K562 (cell line): ENCODE measurements around the gene PPP4R3A. TPM values are rescaled to one million over a fixed set of nuclear protein-coding genes. Genes with fewer than 3 reads are reported as not detected.

Source experiments
- ATAC-seq: fragments of 200-7000 bp; cut with Tn5 transposase; 3 replicates; pipeline ENCODE4 v1.9.1; 2020; ENCODE audit warnings: moderate library complexity
- BruUV-seq: library from RNA; stranded (reverse); fragments of 400-500 nt; replicated peaks from 2 replicates; lab custom pipeline; 2021; lab: Mats Ljungman, UMichigan
- CTCF ChIA-PET: fragments of 300-600 bp; formaldehyde crosslinking; extraction: SDS; loops from one replicate; lab custom pipeline; 2021; ENCODE audit warnings: low intra/inter-chr PET ratio; lab: Yijun Ruan, JAX
- POLR2A ChIA-PET: fragments of 300-600, 350-650 bp; sonication (Branson Sonifier 250); formaldehyde crosslinking; extraction: SDS; loops from one replicate; lab custom pipeline; 2021; ENCODE audit warnings: antibody characterized with exemption, inconsistent platforms; lab: Yijun Ruan, JAX
- DNase-seq, 4 experiments: peaks; one replicate each; pipeline versions ENCODE4 v3.0.0 to v3.0.0-alpha.2; 2011 to 2018; ENCODE audit warnings: low spot score in 3 of 4, mixed read lengths in 3 of 4; ENCODE audit errors: extremely low read depth in 1 of 4
- FAIRE-seq: peaks from 2 replicates; lab custom pipeline; 2011; peaks lifted over from hg19 to GRCh38; lab: Jason Lieb, UNC
- H2AFZ ChIP-seq: 2 replicates; pipeline ENCODE4 v1.6.0; 2011; ENCODE audit warnings: low read depth, low read length, control low read depth, inconsistent platforms
- H3K27ac ChIP-seq: fragments of 200-600 bp; 3 replicates; pipeline ENCODE4 v1.8.0; 2011; ENCODE audit warnings: low read depth, mild to moderate bottlenecking, control low read depth, inconsistent platforms, low read length, moderate library complexity, mixed read lengths; ENCODE audit errors: extremely low read depth
- H3K27me3 ChIP-seq, 2 experiments: fragments of 300-600 bp in 1 of 2; 2 replicates in 1 of 2; 3 replicates in 1 of 2; pipeline versions ENCODE4 v1.6.0 to v1.8.0; 2011; ENCODE audit warnings: inconsistent platforms in 2 of 2, low read length in 2 of 2, mild to moderate bottlenecking in 1 of 2, mixed read lengths in 1 of 2, moderate library complexity in 1 of 2; ENCODE audit not compliant: control insufficient read depth in 2 of 2, insufficient read depth in 2 of 2
- H3K36me3 ChIP-seq: fragments of 300-600 bp; 3 replicates; pipeline ENCODE4 v1.8.0; 2011; ENCODE audit warnings: mild to moderate bottlenecking, low read length, inconsistent platforms; ENCODE audit not compliant: control insufficient read depth, insufficient read depth
- H3K4me1 ChIP-seq, 2 experiments: fragments of 200-600 bp in 1 of 2; replicated peaks in 1 of 2; 2 replicates in 1 of 2; 3 replicates in 1 of 2; pipeline versions ENCODE4 v1.5.1 to v1.8.0; 2011; ENCODE audit warnings: inconsistent platforms in 2 of 2, low read length in 2 of 2, mild to moderate bottlenecking in 1 of 2, mixed read lengths in 1 of 2, moderate library complexity in 1 of 2; ENCODE audit not compliant: control insufficient read depth in 2 of 2, insufficient read depth in 2 of 2
- H3K4me2 ChIP-seq: 2 replicates; pipeline ENCODE4 v1.6.1; 2011; ENCODE audit warnings: low read length, control low read depth, inconsistent platforms, mixed read lengths; ENCODE audit not compliant: insufficient read depth
- H3K4me3 ChIP-seq: fragments of 200-600 bp; sonication (generic), shearing (Covaris generic); 2 replicates; pipeline ENCODE4 v1.5.1; 2016; ENCODE audit warnings: control low read depth, inconsistent platforms
- H3K79me2 ChIP-seq: fragments of 200-600 bp; 3 replicates; pipeline ENCODE4 v1.8.0; 2011; ENCODE audit warnings: low read length, inconsistent platforms; ENCODE audit not compliant: control insufficient read depth, insufficient read depth
- H3K9ac ChIP-seq, 2 experiments: 2 replicates each; pipeline versions ENCODE4 v1.6.0 to v1.6.1; 2011; ENCODE audit warnings: low read depth in 2 of 2, low read length in 2 of 2, control low read depth in 1 of 2, inconsistent platforms in 1 of 2, mild to moderate bottlenecking in 1 of 2, mixed read lengths in 1 of 2; ENCODE audit not compliant: insufficient read depth in 1 of 2
- H3K9me1 ChIP-seq: one replicate; pipeline ENCODE4 v1.6.0; 2011; ENCODE audit warnings: inconsistent platforms, mild to moderate bottlenecking, low read length, moderate library complexity; ENCODE audit not compliant: control insufficient read depth, insufficient read depth
- H3K9me3 ChIP-seq: replicated peaks from 2 replicates; pipeline ENCODE4 v1.5.1; 2011; ENCODE audit warnings: low read depth, low read length, inconsistent platforms; ENCODE audit not compliant: control insufficient read depth, insufficient read depth
- H4K20me1 ChIP-seq: replicated peaks from 2 replicates; pipeline ENCODE4 v1.6.1; 2011; ENCODE audit warnings: low read length, inconsistent platforms, mixed read lengths; ENCODE audit not compliant: control insufficient read depth, insufficient read depth
- AFF4 ChIP-seq: sonication (generic); formaldehyde crosslinking; IDR thresholded peaks from 2 replicates; pipeline ENCODE4 v1.8.0; 2023; ENCODE audit warnings: mild to moderate bottlenecking, missing genetic modification reagents
- ARHGAP35 ChIP-seq: fragments of 450-650 bp; IDR thresholded peaks from 2 replicates; pipeline ENCODE4 v1.6.1; 2018; ENCODE audit not compliant: partially characterized antibody
- CBX1 ChIP-seq: sonication (generic); IDR thresholded peaks from 2 replicates; pipeline ENCODE4 v1.6.1; 2016; ENCODE audit warnings: antibody characterized with exemption, low read depth, mild to moderate bottlenecking
- CREM ChIP-seq: IDR thresholded peaks from 2 replicates; pipeline ENCODE4 v1.6.1; 2014; ENCODE audit warnings: antibody characterized with exemption, low read depth
- HDAC3 ChIP-seq: fragments of 450-650 bp; IDR thresholded peaks from 2 replicates; pipeline ENCODE4 v1.6.1; 2018; ENCODE audit warnings: borderline replicate concordance, mild to moderate bottlenecking, moderate library complexity; ENCODE audit not compliant: partially characterized antibody
- HMG20B ChIP-seq: fragments of 250-450 bp; sonication (Bioruptor Pico); IDR thresholded peaks from 2 replicates; pipeline ENCODE4 v1.5.0; 2021; ENCODE audit warnings: mild to moderate bottlenecking
- HNRNPK ChIP-seq: fragments of 200-400 bp; formaldehyde crosslinking; IDR thresholded peaks from one replicate; pipeline ENCODE4 v1.6.1; 2018; ENCODE audit warnings: mild to moderate bottlenecking, low read depth, low read length; ENCODE audit not compliant: poor library complexity, severe bottlenecking
- KLF10 ChIP-seq: fragments of 250-450 bp; sonication (Bioruptor Pico); IDR thresholded peaks from 2 replicates; pipeline ENCODE4 v1.6.1; 2021; ENCODE audit warnings: matching md5 sums
- PTTG1 ChIP-seq: fragments of 450-650 bp; IDR thresholded peaks from 2 replicates; pipeline ENCODE4 v1.6.1; 2016; ENCODE audit warnings: low read depth, mild to moderate bottlenecking, missing genetic modification characterization, missing compliant biosample characterization
- RERE ChIP-seq: sonication (generic); formaldehyde crosslinking; IDR thresholded peaks from 2 replicates; pipeline ENCODE4 v1.8.0; 2023; ENCODE audit warnings: missing genetic modification reagents, mild to moderate bottlenecking, borderline replicate concordance
- SOX6 ChIP-seq: fragments of 450-650 bp; IDR thresholded peaks from 2 replicates; pipeline ENCODE4 v1.6.1; 2014; ENCODE audit warnings: mild to moderate bottlenecking
- XRCC5 ChIP-seq: fragments of 200-400 bp; formaldehyde crosslinking; IDR thresholded peaks from 2 replicates; pipeline ENCODE4 v1.6.1; 2017; ENCODE audit warnings: low read depth, mild to moderate bottlenecking, low read length
- WGBS: fragments of 100-300 bp; shearing (Covaris generic); methylation state at CpG from one replicate; pipeline ENCODE4 v1.1.6; 2016; ENCODE audit warnings: low coverage, mixed read lengths; ENCODE audit not compliant: insufficient coverage; ENCODE audit errors: missing lambda C conversion rate; 5-methylcytosine and 5-hydroxymethylcytosine counted together
- in situ Hi-C: fragments of 300-500 bp; cut with MboI; formaldehyde crosslinking; loops from 4 replicates; pipeline ENCODE4 v1.15.0; 2018; ENCODE audit warnings: inconsistent platforms, mixed read lengths
- intact Hi-C: fragments of 100-400 bp; cut with micrococcal nuclease; formaldehyde crosslinking; loops from 2 replicates; pipeline ENCODE4 v1.14.2; 2022
- polyA plus RNA-seq, 8 experiments: library from polyadenylated mRNA; depleted of rRNA in 4 of 8; stranded (reverse) in 5 of 8; unstranded in 3 of 8; fragments of >200 nt; fragmentation: Nextera tagmentation in 2 of 8; fragmentation: Illumina TruSeq in 1 of 8; extraction: Ambion mirVana in 2 of 8; extraction: Trizol in 1 of 8; gene quantifications; 2 replicates each; pipeline versions ENCODE4 v1.2.1 to v1.2.3, GENCODE V29; 2011 to 2014; ENCODE audit warnings: inconsistent platforms in 1 of 8, missing spikeins in 1 of 8
- total RNA-seq, 7 experiments: library from RNA; depleted of rRNA in 6 of 7; stranded (reverse); fragments of >200 nt in 6 of 7; fragmentation: Illumina TruSeq in 2 of 7; extraction: Trizol in 2 of 7; gene quantifications; 2 replicates each; pipeline versions ENCODE4 v1.2.1 to v1.2.3, GENCODE V29; 2011 to 2021; ENCODE audit warnings: low replicate concordance in 1 of 7

Gene PPP4R3A
- total and polyA plus RNA-seq, 9 of the 15 experiments (the other 6 are each of a cell fraction or from before 2014, with no cell fraction given) = 9.5 to 54.9 (median 44.9) TPM

- H3K4me2 ChIP-seq = no peak overlapping the region
- FAIRE-seq = no peak
- H3K9ac ChIP-seq = no peak overlapping the region
- H3K9me1 ChIP-seq = no peaks in the 10 kb centered on the region
- no peak overlapping the region for H3K27ac ChIP-seq
- WGBS = 73% methylated on average over 8 of the region's 8 CpGs
- ATAC-seq = no peak
- ChIA-PET POLR2A (no interaction called here), CTCF (no interaction called here)
- no peak for DNase-seq
- peaks cover 48% of the 10 kb centered on the region; the same call in 2 of the 3 replicates for H3K36me3 ChIP-seq
- no peaks in the 10 kb centered on the region for H3K9me3 ChIP-seq
- intact Hi-C loops = loop anchor here (10.0 kb wide), 1 partner anchor 235 kb away; no protein-coding TSS in a partner anchor
- no peak for TF ChIP-seq HNRNPK
- TF ChIP-seq SOX6 = no peak
- no peak for TF ChIP-seq PTTG1
- TF ChIP-seq CREM = no peak
- TF ChIP-seq HMG20B = no peak
- no peak for TF ChIP-seq RERE (CRISPR knock-in tag)
- no peak for TF ChIP-seq KLF10 (CRISPR knock-in tag)
- no peak for TF ChIP-seq CBX1
- no peak for TF ChIP-seq ARHGAP35
- TF ChIP-seq AFF4 = no peak
- TF ChIP-seq XRCC5 = no peak
- TF ChIP-seq HDAC3 = no peak
- TF ChIP-seq, all 486 proteins: peak for 0
- Histone ChIP-seq H3K27me3 (no peaks in the 10 kb centered on the region), H3K4me1 (peaks cover 2 to 5% of the 10 kb centered on the region in 2 experiments; a peak in 3 of 5 replicates), H2AFZ (no peak overlapping the region), H4K20me1 (no peaks in the 10 kb centered on the region), H3K79me2 (peaks cover 58% of the 10 kb centered on the region), H3K4me3 (no peak overlapping the region)
- in situ Hi-C loops = no loop called here
- no TSS peak for BruUV-seq
Measured at GRCh38 chr14:91409928-91410718, 100.0 kb downstream of the PPP4R3A start.
